Smooth muscle cell (in vitro differentiated cells): ENCODE data around the gene RHOD. TPM values are rescaled to one million over a fixed set of nuclear protein-coding genes. Genes with fewer than 3 reads are reported as not detected.
A peak's percentile ranks its signal among the peaks of the same experiment; 100 is the strongest.

Source experiments
- DNase-seq: peaks from one replicate; lab custom pipeline; 2025; ENCODE audit not compliant: unreplicated experiment; lab: John Stamatoyannopoulos, UW
- H2AFZ ChIP-seq: fragments of 200-600 bp; sonication (generic); 2 replicates; pipeline ENCODE4 v1.6.0; 2016; ENCODE audit warnings: antibody characterized with exemption, low read depth, mild to moderate bottlenecking
- H3F3A ChIP-seq: fragments of 200-600 bp; sonication (generic); 2 replicates; pipeline ENCODE4 v1.6.0; 2017; ENCODE audit warnings: antibody characterized with exemption, low read depth
- H3K27ac ChIP-seq: fragments of 200-600 bp; sonication (generic); 2 replicates; pipeline ENCODE4 v1.5.1; 2016; ENCODE audit warnings: low read depth, mild to moderate bottlenecking
- H3K27me3 ChIP-seq: fragments of 200-600 bp; sonication (generic); 2 replicates; pipeline ENCODE4 v1.6.1; 2016; ENCODE audit warnings: low read depth, mild to moderate bottlenecking
- H3K36me3 ChIP-seq: fragments of 200-600 bp; sonication (generic); 2 replicates; pipeline ENCODE4 v1.5.1; 2016; ENCODE audit warnings: low read depth
- H3K4me1 ChIP-seq: fragments of 200-600 bp; sonication (generic); 2 replicates; pipeline ENCODE4 v1.5.1; 2016; ENCODE audit warnings: low read depth
- H3K4me2 ChIP-seq: fragments of 200-600 bp; sonication (generic); 2 replicates; pipeline ENCODE4 v1.6.0; 2016; ENCODE audit warnings: mild to moderate bottlenecking
- H3K4me3 ChIP-seq: fragments of 200-600 bp; sonication (generic); 2 replicates; pipeline ENCODE4 v1.5.1; 2016; ENCODE audit warnings: mild to moderate bottlenecking
- H3K79me2 ChIP-seq: fragments of 200-600 bp; sonication (generic); 2 replicates; pipeline ENCODE4 v1.6.0; 2016; ENCODE audit warnings: low read depth, mild to moderate bottlenecking
- H3K9ac ChIP-seq: fragments of 200-600 bp; sonication (generic); 2 replicates; pipeline ENCODE4 v1.6.0; 2016; ENCODE audit warnings: low read depth
- H3K9me3 ChIP-seq: fragments of 200-600 bp; sonication (generic); replicated peaks from 2 replicates; pipeline ENCODE4 v1.5.1; 2016; ENCODE audit warnings: low read depth
- H4K20me1 ChIP-seq: fragments of 200-600 bp; sonication (generic); 2 replicates; pipeline ENCODE4 v1.6.0; 2016; ENCODE audit warnings: low read depth
- WGBS: methylation state at CpG from one replicate; pipeline ENCODE4 v1.1.7; 2016; ENCODE audit warnings: low lambda C conversion rate; 5-methylcytosine and 5-hydroxymethylcytosine counted together
- polyA plus RNA-seq: library from polyadenylated mRNA; unstranded; fragments of >200 nt; fragmentation: Nextera tagmentation; extraction: Ambion mirVana; gene quantifications from 2 replicates; pipeline ENCODE4 v1.2.1, GENCODE V29; 2016
- total RNA-seq: library from RNA; depleted of rRNA; stranded (reverse); fragments of >200 nt; gene quantifications from 2 replicates; pipeline ENCODE4 v1.2.3, GENCODE V29; 2014
- TF ChIP-seq, protein P1 (sequence below): fragments of 200-600 bp; sonication (generic); IDR thresholded peaks from 2 replicates; pipeline ENCODE4 v1.5.1; 2017; ENCODE audit warnings: borderline replicate concordance, mild to moderate bottlenecking, antibody characterized with exemption; ENCODE audit not compliant: insufficient read depth, poor library complexity, severe bottlenecking

The RHOD gene
- total and polyA plus RNA-seq, 2 experiments from 2014 or later: 28.4 to 38.9 TPM

GRCh38 chr11:67023957-67024353, 32.7 kb upstream of the RHOD start:
- H3K4me3 ChIP-seq: peak overlapping the region; percentile 45
- DNase-seq: no peak
- no peak overlapping the region for H3K27ac ChIP-seq
- H3K9me3 ChIP-seq: no peaks in the 10 kb centered on the region
- no peaks in the 10 kb centered on the region for H3K36me3 ChIP-seq
- no peaks in the 10 kb centered on the region for H3F3A ChIP-seq
- peak overlapping the region; percentile 93 for H3K4me2 ChIP-seq
- TF ChIP-seq, protein P1, sequence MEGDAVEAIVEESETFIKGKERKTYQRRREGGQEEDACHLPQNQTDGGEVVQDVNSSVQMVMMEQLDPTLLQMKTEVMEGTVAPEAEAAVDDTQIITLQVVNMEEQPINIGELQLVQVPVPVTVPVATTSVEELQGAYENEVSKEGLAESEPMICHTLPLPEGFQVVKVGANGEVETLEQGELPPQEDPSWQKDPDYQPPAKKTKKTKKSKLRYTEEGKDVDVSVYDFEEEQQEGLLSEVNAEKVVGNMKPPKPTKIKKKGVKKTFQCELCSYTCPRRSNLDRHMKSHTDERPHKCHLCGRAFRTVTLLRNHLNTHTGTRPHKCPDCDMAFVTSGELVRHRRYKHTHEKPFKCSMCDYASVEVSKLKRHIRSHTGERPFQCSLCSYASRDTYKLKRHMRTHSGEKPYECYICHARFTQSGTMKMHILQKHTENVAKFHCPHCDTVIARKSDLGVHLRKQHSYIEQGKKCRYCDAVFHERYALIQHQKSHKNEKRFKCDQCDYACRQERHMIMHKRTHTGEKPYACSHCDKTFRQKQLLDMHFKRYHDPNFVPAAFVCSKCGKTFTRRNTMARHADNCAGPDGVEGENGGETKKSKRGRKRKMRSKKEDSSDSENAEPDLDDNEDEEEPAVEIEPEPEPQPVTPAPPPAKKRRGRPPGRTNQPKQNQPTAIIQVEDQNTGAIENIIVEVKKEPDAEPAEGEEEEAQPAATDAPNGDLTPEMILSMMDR: no peak
- H3K79me2 ChIP-seq: no peaks in the 10 kb centered on the region
- WGBS: 74% methylated on average over 6 of the region's 6 CpGs
- H3K4me1 ChIP-seq: peaks cover 3% of the 10 kb centered on the region
- no peak overlapping the region for H2AFZ ChIP-seq
- H4K20me1 ChIP-seq: no peaks in the 10 kb centered on the region
- no peak overlapping the region for H3K9ac ChIP-seq
- peaks cover 12% of the 10 kb centered on the region for H3K27me3 ChIP-seq

DNA sequence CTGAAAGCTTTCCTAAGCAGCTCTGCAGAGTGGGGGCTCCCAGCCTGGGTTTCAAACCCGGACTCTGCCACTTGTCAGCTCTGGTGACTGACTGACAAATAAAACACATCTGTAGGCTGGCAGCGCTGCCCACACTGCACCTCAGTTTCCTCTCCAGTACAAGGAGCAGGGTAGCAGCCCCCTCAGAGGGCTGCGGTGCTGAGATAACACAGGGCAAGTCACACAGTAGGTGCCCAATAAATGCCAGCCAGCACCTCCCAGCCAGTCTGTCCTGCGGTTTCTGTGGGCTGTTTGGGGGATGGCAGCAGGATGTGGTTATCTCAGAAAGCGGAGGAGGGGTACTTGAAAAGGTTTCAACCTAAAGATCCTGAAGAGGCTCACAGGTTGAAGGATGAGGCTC, 32.2 kb upstream of the RHOD start:
- Histone ChIP-seq H3K79me2 (no peaks in the 10 kb centered on the region), H3K27me3 (peaks cover 12% of the 10 kb centered on the region), H3K4me1 (peaks cover 3% of the 10 kb centered on the region), H3K4me2 (peak overlapping the region; percentile 93), H3K27ac (no peak overlapping the region), H3K4me3 (no peak overlapping the region), H4K20me1 (no peaks in the 10 kb centered on the region), H3F3A (no peaks in the 10 kb centered on the region), H3K9ac (no peak overlapping the region), H3K36me3 (no peaks in the 10 kb centered on the region), H2AFZ (no peak overlapping the region), H3K9me3 (no peaks in the 10 kb centered on the region)
- no peak for DNase-seq
- TF ChIP-seq, protein P1: no peak
- WGBS: 67% methylated on average over 5 of the region's 5 CpGs

GRCh38 chr11:67024966-67025365, 31.7 kb upstream of the RHOD start:
- H3K4me2 ChIP-seq: no peak overlapping the region
- no peak overlapping the region for H3K4me3 ChIP-seq
- no peak overlapping the region for H3K9ac ChIP-seq
- H3K4me1 ChIP-seq: peaks cover 3% of the 10 kb centered on the region
- H2AFZ ChIP-seq: no peak overlapping the region
- H3K79me2 ChIP-seq: no peaks in the 10 kb centered on the region
- no peaks in the 10 kb centered on the region for H4K20me1 ChIP-seq
- peaks cover 12% of the 10 kb centered on the region for H3K27me3 ChIP-seq
- no peaks in the 10 kb centered on the region for H3K36me3 ChIP-seq
- WGBS: 92% methylated on average over 1 of the region's 1 CpG
- H3F3A ChIP-seq: no peaks in the 10 kb centered on the region
- no peak overlapping the region for H3K27ac ChIP-seq
- DNase-seq: no peak
- H3K9me3 ChIP-seq: no peaks in the 10 kb centered on the region
- TF ChIP-seq, protein P1: no peak

DNA sequence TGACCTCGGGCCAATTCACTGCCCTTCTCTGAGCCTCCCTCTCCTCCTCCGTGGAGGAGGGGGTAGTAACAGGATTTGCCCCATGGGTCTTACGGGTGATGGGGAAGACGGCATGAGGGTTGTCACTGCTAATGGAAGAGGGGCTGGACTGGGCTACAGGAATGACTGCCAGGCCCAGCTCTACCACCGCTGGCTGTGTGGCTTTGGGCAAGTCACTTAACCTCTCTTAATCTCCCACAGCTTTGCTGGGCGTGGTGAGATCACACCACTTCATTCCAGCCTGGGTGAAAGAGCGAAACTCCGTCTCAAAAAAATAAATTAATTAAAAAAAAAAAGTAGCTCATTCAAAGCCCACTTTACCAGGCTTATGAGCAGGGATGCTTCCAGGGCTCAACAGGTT, 30.9 kb upstream of the RHOD start:
- no peaks in the 10 kb centered on the region for H3F3A ChIP-seq
- 91% methylated on average over 8 of the region's 8 CpGs for WGBS
- H3K4me1 ChIP-seq: peaks cover 3% of the 10 kb centered on the region
- H3K36me3 ChIP-seq: no peaks in the 10 kb centered on the region
- H3K4me3 ChIP-seq: no peak overlapping the region
- no peaks in the 10 kb centered on the region for H4K20me1 ChIP-seq
- DNase-seq: no peak
- H3K27ac ChIP-seq: no peak overlapping the region
- no peak overlapping the region for H3K4me2 ChIP-seq
- TF ChIP-seq, protein P1: no peak
- no peak overlapping the region for H2AFZ ChIP-seq
- H3K9me3 ChIP-seq: no peaks in the 10 kb centered on the region
- no peaks in the 10 kb centered on the region for H3K79me2 ChIP-seq
- H3K9ac ChIP-seq: no peak overlapping the region
- H3K27me3 ChIP-seq: peaks cover 12% of the 10 kb centered on the region
